ENCODE measurements around the gene RABEP1.

The RABEP1 gene

DNA sequence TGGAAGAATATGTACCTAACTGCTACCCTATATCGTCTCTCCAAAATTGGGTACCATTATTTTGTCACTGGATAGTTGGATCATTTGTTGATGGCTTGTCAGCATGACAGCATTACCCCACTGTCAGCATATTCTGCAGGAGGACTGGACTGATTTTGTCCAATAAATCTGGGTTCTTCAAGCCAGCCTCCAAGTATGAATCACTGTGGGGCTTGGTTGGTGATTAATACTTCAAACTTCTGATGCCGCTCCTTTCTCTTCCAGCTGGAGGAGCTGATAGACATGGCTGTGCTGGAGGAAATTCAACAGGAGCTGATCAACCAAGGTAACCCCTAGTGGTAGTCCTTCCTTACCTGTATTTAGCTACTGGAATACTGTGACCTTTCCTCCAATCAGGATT, 140.4 kb downstream of the RABEP1 start:
- no peak for DNase-seq

DNA sequence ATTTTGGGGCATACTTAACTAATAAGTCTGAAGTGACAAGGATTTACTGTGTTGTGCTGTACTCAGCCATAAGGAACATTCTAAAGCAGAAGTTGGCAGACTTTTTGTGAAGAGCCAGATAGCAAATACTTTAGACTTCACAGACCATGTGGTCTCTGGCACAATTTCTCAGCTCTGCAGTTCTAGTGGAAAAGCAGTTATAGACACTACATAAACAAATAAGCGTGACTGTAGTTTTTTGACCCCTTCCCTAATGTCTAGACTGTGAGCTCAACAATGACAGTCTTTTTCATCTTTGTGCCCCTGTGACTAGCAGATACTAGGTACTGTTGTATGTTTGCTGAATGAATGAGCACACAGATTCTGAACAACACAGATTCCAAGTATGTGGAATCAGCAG, 142.8 kb downstream of the RABEP1 start:
- DNase-seq = no peak

DNA sequence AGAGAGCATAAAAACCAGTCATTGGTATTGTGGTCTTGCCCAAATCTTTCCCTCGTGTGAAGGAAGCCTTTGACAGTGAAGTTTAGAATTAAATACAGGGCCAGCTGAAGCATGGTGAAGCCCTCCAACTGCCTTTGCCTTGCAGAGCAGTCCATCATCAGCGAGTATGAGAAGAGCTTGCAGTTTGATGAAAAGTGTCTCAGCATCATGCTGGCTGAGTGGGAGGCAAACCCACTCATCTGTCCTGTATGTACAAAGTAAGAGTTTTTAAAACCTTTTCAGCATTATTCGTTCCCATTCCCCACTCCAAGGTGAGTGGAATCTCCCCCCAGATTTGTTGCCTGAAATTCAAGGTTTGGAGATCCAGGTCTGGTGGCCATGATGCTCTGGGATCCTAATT, 143.7 kb downstream of the RABEP1 start:
- DNase-seq = no peak

DNA sequence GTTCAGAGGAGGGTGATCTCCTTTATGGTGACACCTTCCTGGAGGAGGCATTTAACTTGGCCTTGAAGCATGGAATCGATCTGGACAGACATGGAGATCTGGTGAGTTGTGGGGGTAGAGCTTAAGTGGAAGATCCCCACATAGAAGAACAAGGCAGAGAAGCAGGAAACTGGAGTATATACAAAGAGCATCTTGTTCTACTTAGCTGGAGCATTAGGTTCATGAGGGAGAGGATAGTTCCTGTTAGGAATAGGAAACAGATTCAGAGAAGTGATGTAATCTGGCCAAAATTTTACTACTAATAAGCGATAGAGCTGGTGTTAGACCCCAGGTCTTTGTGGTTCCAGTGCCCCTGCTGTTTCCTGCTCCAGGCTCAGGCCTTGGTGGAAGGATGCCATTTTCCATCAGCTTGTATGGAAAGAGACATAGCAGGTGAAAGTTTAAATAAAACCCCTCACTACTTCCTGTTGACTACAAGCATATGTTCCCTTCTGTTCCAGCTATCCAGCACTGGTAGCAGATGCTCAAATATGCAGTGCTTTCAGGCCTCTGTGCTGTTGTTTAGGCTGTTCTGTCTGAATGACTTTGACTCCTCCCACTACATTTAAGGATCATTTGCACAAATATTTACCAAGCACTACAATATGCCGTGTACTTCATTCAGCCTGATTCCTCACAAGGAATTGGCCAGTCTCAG, 147.3 kb downstream of the RABEP1 start:
- no peak for DNase-seq

DNA sequence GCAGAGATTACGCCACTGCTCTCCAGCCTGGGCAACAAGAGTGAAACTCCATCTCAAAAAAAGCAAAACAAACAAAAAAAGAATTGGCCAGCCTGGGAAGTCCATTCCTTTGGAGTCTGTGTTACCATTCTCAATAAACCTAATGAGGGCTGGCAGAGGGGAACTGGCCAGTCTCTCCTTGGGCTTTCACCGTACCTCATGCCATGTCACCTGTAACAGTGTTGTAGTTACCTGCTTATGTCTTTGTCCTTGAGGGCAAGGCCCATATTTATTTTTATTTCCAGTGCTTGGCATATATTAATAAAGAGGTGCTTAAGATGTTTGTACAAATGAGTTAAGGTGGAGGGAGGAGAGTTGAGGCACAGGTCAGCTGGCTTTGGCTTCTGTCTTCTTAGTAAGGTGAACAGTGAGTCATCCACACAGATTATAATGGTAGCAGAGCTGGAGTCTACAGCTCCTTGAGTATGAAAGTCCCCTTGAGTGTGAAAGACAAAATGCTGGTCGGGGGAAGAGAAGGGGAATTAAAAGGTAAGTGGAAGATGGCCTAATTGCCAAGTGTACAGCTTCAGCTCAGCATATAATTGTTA, 148.4 kb downstream of the RABEP1 start:
- DNase-seq = no peak

GRCh38 chr17:5431234-5431633, 149.2 kb downstream of the RABEP1 start:
- peak in 1 of 2 experiments; percentile 6 for DNase-seq

DNA sequence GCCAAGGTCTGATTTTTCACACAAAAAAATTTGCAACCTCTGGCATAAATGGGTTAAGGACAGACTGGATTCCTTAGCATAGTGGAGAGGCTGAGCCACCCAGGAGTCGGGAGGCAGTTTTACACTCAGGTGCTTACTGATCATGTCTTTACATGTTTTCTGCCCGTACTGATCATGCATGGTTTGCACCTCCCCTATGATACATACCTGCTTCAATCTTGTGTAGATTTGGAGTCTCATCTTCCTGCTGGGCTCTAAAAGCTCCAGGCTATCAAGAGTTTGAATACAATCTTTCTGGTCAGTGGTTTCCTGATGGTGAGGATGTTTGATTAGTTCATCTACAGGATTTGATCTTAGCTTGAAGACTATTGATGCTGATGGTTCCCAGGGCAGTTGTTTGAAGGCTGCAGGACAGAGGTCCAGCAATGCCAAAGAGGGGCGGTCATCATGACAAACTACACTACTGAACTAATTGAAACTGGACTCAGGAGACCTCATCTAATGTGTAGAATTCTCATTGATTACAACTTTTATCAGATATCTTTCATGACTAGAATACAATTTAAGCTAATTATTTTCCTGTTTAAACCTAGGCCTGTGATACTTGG, 150.0 kb downstream of the RABEP1 start:
- no peak for DNase-seq

- DNase-seq = no peak
Measured at GRCh38 chr17:5434984-5435383, 152.9 kb downstream of the RABEP1 start.

All from NCI-H524 (cell line).